Measurements from ENCODE around the gene PPFIA3. TPM values are rescaled to one million over a fixed set of nuclear protein-coding genes. Genes with fewer than 3 reads are reported as not detected.

PPFIA3 gene
- total RNA-seq, 2 donors from 2014 or later, result 6.7 to 15.2 TPM

GRCh38 chr19:49085020-49085867 lies 34.1 kb upstream of the PPFIA3 start, which contains the start of gene SNRNP70:
Gene SNRNP70 (plus strand): TSS chr19:49085451. CDS start chr19:49086415, 964 bp downstream.
- TF ChIP-seq CTCF (IDR thresholded peaks at IDR 0.05) (peak in 2 of 7 experiments; percentile 12 to 21), POLR2A (IDR thresholded peaks at IDR 0.05) (peak; percentile 81 to 95 (median 93))
- H3K27ac ChIP-seq, result peak within 1 kb of the TSS; percentile 75 to 84 (median 82)
- peak; percentile 98 for ATAC-seq
- 0 to 1% methylated on average over 27 to 86 of the region's 89 CpGs for WGBS, 2 donors
- intact Hi-C loops (cut with DNase I), result no loop called here
- DNase-seq, result peak; percentile 99 to 100 (median 100)
- no peaks in the 10 kb centered on the region for H3K27me3 ChIP-seq
- no peaks in the 10 kb centered on the region for H3K9me3 ChIP-seq
- H3K36me3 ChIP-seq (replicated peaks in 1 of 2; ENCODE audit: insufficient read depth in 1 of 2, low read depth in 2 of 2), result peaks cover 2 to 7% of the 10 kb centered on the region in 2 donors
- peak within 1 kb of the TSS; percentile 50 to 71 for H3K4me3 ChIP-seq
- peaks cover 49% of the 10 kb centered on the region for H3K4me1 ChIP-seq

- 1% methylated on average over 14 of the region's 14 CpGs for WGBS, 2 donors
- no peak for TF ChIP-seq POLR2A (IDR thresholded peaks at IDR 0.05)
- no peak for TF ChIP-seq CTCF (IDR thresholded peaks at IDR 0.05)
- H3K27ac ChIP-seq, result peak overlapping the region in 3 of 4 donors; percentile 79 to 84 (median 84)
- H3K36me3 ChIP-seq (replicated peaks in 1 of 2; ENCODE audit: insufficient read depth in 1 of 2, low read depth in 2 of 2), result peaks cover 7 to 11% of the 10 kb centered on the region in 2 donors
- intact Hi-C loops (cut with DNase I), result no loop called here
- H3K9me3 ChIP-seq, result no peaks in the 10 kb centered on the region
- peaks cover 49% of the 10 kb centered on the region for H3K4me1 ChIP-seq
- DNase-seq (no peak), ATAC-seq (no peak)
- peak overlapping the region; percentile 50 to 71 for H3K4me3 ChIP-seq
- H3K27me3 ChIP-seq, result no peaks in the 10 kb centered on the region
Measured at GRCh38 chr19:49085868-49086232, 33.5 kb upstream of the PPFIA3 start.

- H3K36me3 ChIP-seq (replicated peaks in 1 of 2; ENCODE audit: insufficient read depth in 1 of 2, low read depth in 2 of 2), result peaks cover 7 to 13% of the 10 kb centered on the region in 2 donors
- peak overlapping the region in 2 of 4 donors; percentile 79 to 84 for H3K27ac ChIP-seq
- peak overlapping the region; percentile 50 to 71 for H3K4me3 ChIP-seq
- no peaks in the 10 kb centered on the region for H3K27me3 ChIP-seq
- 11 to 14% methylated on average over 11 of the region's 11 CpGs for WGBS, 2 donors
- no peak for TF ChIP-seq CTCF (IDR thresholded peaks at IDR 0.05)
- TF ChIP-seq POLR2A (IDR thresholded peaks at IDR 0.05), result no peak
- peaks cover 49% of the 10 kb centered on the region for H3K4me1 ChIP-seq
- ATAC-seq, result no peak
- DNase-seq, result no peak
- H3K9me3 ChIP-seq, result no peaks in the 10 kb centered on the region
- intact Hi-C loops (cut with DNase I), result no loop called here
Measured at GRCh38 chr19:49086296-49086695, 33.0 kb upstream of the PPFIA3 start.

- intact Hi-C loops (cut with DNase I), result loop anchor here (10.0 kb wide), 1 partner anchor 53 kb away; no protein-coding TSS in a partner anchor
- peaks cover 10 to 23% of the 10 kb centered on the region in 2 donors for H3K36me3 ChIP-seq (replicated peaks in 1 of 2; ENCODE audit: insufficient read depth in 1 of 2, low read depth in 2 of 2)
Measured at GRCh38 chr19:49091391-49092038, 27.8 kb upstream of the PPFIA3 start.

More at GRCh38 chr19:49091391-49092038, 27.8 kb upstream of the PPFIA3 start:
- Histone ChIP-seq H3K27me3 (no peaks in the 10 kb centered on the region), H3K27ac (no peak overlapping the region), H3K4me3 (no peak overlapping the region), H3K9me3 (no peaks in the 10 kb centered on the region), H3K4me1 (peaks cover 33% of the 10 kb centered on the region)
- ATAC-seq, result no peak
- no peak for DNase-seq
- no peak for TF ChIP-seq POLR2A (IDR thresholded peaks at IDR 0.05)
- no peak for TF ChIP-seq CTCF (IDR thresholded peaks at IDR 0.05)
- 83 to 91% methylated on average over 17 of the region's 17 CpGs for WGBS, 2 donors

Measured in body of pancreas (tissue), 4 donors.